GM23338 (cell line): Measurements from ENCODE around the gene ZNF282. TPM values are rescaled to one million over a fixed set of nuclear protein-coding genes. Genes with fewer than 3 reads are reported as not detected.

Source experiments
- ATAC-seq: fragments of 200-7000 bp; cut with Tn5 transposase; 3 replicates; pipeline ENCODE4 v1.9.1; 2020
- DNase-seq: peaks from one replicate; pipeline ENCODE4 v3.0.0-alpha.2; 2015; ENCODE audit warnings: low spot score
- H2AFZ ChIP-seq: fragments of 200-600 bp; sonication (generic); 2 replicates; pipeline ENCODE4 v1.8.0; 2016; ENCODE audit warnings: antibody characterized with exemption, mild to moderate bottlenecking, moderate library complexity
- H3F3A ChIP-seq: fragments of 200-600 bp; sonication (generic); replicated peaks from 2 replicates; pipeline ENCODE4 v1.8.0; 2017; ENCODE audit warnings: antibody characterized with exemption, mixed run types, low read depth
- H3K27ac ChIP-seq: fragments of 200-600 bp; sonication (generic); 2 replicates; pipeline ENCODE4 v1.6.1; 2016; ENCODE audit warnings: low read depth
- H3K27me3 ChIP-seq: fragments of 200-600 bp; sonication (generic); 2 replicates; pipeline ENCODE4 v1.8.0; 2016; ENCODE audit warnings: mild to moderate bottlenecking, mixed run types, moderate library complexity; ENCODE audit not compliant: insufficient read depth
- H3K36me3 ChIP-seq: fragments of 200-600 bp; sonication (generic); 2 replicates; pipeline ENCODE4 v1.8.0; 2016; ENCODE audit warnings: mild to moderate bottlenecking; ENCODE audit not compliant: insufficient read depth
- H3K4me1 ChIP-seq: fragments of 200-600 bp; sonication (generic); 2 replicates; pipeline ENCODE4 v1.8.0; 2016; ENCODE audit warnings: mild to moderate bottlenecking, moderate library complexity; ENCODE audit not compliant: insufficient read depth
- H3K4me2 ChIP-seq: fragments of 200-600 bp; sonication (generic); 2 replicates; pipeline ENCODE4 v1.7.1; 2017; ENCODE audit warnings: mixed run types
- H3K4me3 ChIP-seq: fragments of 200-600 bp; sonication (generic); 2 replicates; pipeline ENCODE4 v1.6.1; 2016; ENCODE audit warnings: mixed run types
- H3K79me2 ChIP-seq: fragments of 200-600 bp; sonication (generic); replicated peaks from 2 replicates; pipeline ENCODE4 v1.8.0; 2017; ENCODE audit warnings: mild to moderate bottlenecking; ENCODE audit not compliant: insufficient read depth
- H3K9me2 ChIP-seq: fragments of 200-600 bp; sonication (generic); 2 replicates; pipeline ENCODE4 v1.8.0; 2017; ENCODE audit not compliant: insufficient read depth
- H4K20me1 ChIP-seq: fragments of 200-600 bp; sonication (generic); replicated peaks from 2 replicates; pipeline ENCODE4 v1.8.0; 2017; ENCODE audit warnings: mild to moderate bottlenecking; ENCODE audit not compliant: insufficient read depth
- H3K27ac Mint-ChIP-seq: 2 replicates; pipeline ENCODE4 v1.8.0; 2020; ENCODE audit warnings: inconsistent platforms, mild to moderate bottlenecking, moderate library complexity, mixed read lengths
- H3K27me3 Mint-ChIP-seq: 3 replicates; pipeline ENCODE4 v1.8.0; 2022; ENCODE audit warnings: low read depth, mild to moderate bottlenecking, moderate library complexity, mixed read lengths, inconsistent platforms; ENCODE audit not compliant: insufficient read depth, poor library complexity
- H3K36me3 Mint-ChIP-seq: 3 replicates; pipeline ENCODE4 v1.8.0; 2021; ENCODE audit warnings: low read depth, mild to moderate bottlenecking, inconsistent platforms, moderate library complexity, mixed read lengths
- H3K4me1 Mint-ChIP-seq: 3 replicates; pipeline ENCODE4 v1.8.0; 2020; ENCODE audit warnings: mild to moderate bottlenecking, inconsistent platforms, mixed read lengths
- H3K4me3 Mint-ChIP-seq: 3 replicates; pipeline ENCODE4 v1.8.0; 2021; ENCODE audit warnings: moderate library complexity, mild to moderate bottlenecking, inconsistent platforms, mixed read lengths
- H3K9me3 Mint-ChIP-seq: 3 replicates; pipeline ENCODE4 v1.8.0; 2020; ENCODE audit warnings: moderate library complexity, mild to moderate bottlenecking, inconsistent platforms, mixed read lengths
- CREB1 ChIP-seq: fragments of 250-450 bp; sonication (Bioruptor Pico); IDR thresholded peaks from 2 replicates; pipeline ENCODE4 v1.5.0; 2020; ENCODE audit warnings: low read depth, mild to moderate bottlenecking, moderate library complexity
- EZH2phosphoT487 ChIP-seq: fragments of 200-600 bp; sonication (generic); IDR thresholded peaks from one replicate; pipeline ENCODE4 v1.8.1; 2018; ENCODE audit warnings: antibody characterized with exemption; ENCODE audit not compliant: unreplicated experiment
- JUNB ChIP-seq: IDR thresholded peaks from one replicate; pipeline ENCODE4 v1.6.1; 2016; ENCODE audit warnings: antibody characterized with exemption; ENCODE audit not compliant: unreplicated experiment
- NANOG ChIP-seq: IDR thresholded peaks from 2 replicates; pipeline ENCODE4 v1.6.1; 2016; ENCODE audit warnings: antibody characterized with exemption, borderline replicate concordance
- POLR2AphosphoS5 ChIP-seq: IDR thresholded peaks from 2 replicates; pipeline ENCODE4 v1.6.1; 2016; ENCODE audit warnings: antibody characterized with exemption, low read depth
- REST ChIP-seq: IDR thresholded peaks from one replicate; pipeline ENCODE4 v1.6.1; 2018; ENCODE audit warnings: antibody characterized with exemption; ENCODE audit not compliant: unreplicated experiment
- STAT1 ChIP-seq: IDR thresholded peaks from one replicate; pipeline ENCODE4 v1.6.1; 2016; ENCODE audit warnings: antibody characterized with exemption; ENCODE audit not compliant: unreplicated experiment
- ZNF114 ChIP-seq: fragments of 250-450 bp; sonication (Bioruptor Pico); IDR thresholded peaks from 2 replicates; pipeline ENCODE4 v1.5.0; 2020; ENCODE audit warnings: mild to moderate bottlenecking, moderate library complexity
- ZNF331 ChIP-seq: fragments of 250-450 bp; sonication (Bioruptor Pico); IDR thresholded peaks from 2 replicates; pipeline ENCODE4 v1.5.0; 2020; ENCODE audit warnings: low read depth, mild to moderate bottlenecking, moderate library complexity
- polyA plus RNA-seq: library from polyadenylated mRNA; unstranded; fragments of >200 nt; fragmentation: Nextera tagmentation; extraction: Ambion mirVana; gene quantifications from 2 replicates; pipeline ENCODE4 v1.2.1, GENCODE V29; 2016
- total RNA-seq: library from RNA; depleted of rRNA; stranded (reverse); fragments of >200 nt; shearing (Covaris generic); gene quantifications from 2 replicates; pipeline ENCODE4 v1.2.3, GENCODE V29; 2014
- TF ChIP-seq, protein P1 (sequence below): IDR thresholded peaks from 2 replicates; pipeline ENCODE4 v1.6.1; 2016; ENCODE audit warnings: antibody characterized with exemption

ZNF282 gene
- total and polyA plus RNA-seq, 2 experiments from 2014 or later, result 7.2 to 36.3 TPM

- DNase-seq, result no peak
- no peak for ATAC-seq
- H3K36me3 Mint-ChIP-seq, result peaks cover 88% of the 10 kb centered on the region
These were observed 16.1 kb upstream of the ZNF282 start for GRCh38 chr7:149179241-149179640.

GRCh38 chr7:149180722-149181449 is 14.5 kb upstream of the ZNF282 start:
- Mint-ChIP-seq H3K36me3 (peaks cover 71% of the 10 kb centered on the region), H3K27ac (no peak overlapping the region), H3K9me3 (no peaks in the 10 kb centered on the region), H3K27me3 (peaks cover 4% of the 10 kb centered on the region), H3K4me1 (no peaks in the 10 kb centered on the region), H3K4me3 (no peak overlapping the region)
- DNase-seq (no peak), ATAC-seq (no peak)
- no peaks in the 10 kb centered on the region for H3K27me3 ChIP-seq
- H4K20me1 ChIP-seq, result peaks cover 43% of the 10 kb centered on the region
- H2AFZ ChIP-seq, result no peak overlapping the region
- H3K4me1 ChIP-seq, result no peaks in the 10 kb centered on the region
- no peak overlapping the region for H3K4me2 ChIP-seq
- peak overlapping the region; percentile 72 for H3K27ac ChIP-seq
- H3K79me2 ChIP-seq, result 0 out of 2 replicates have a peak, but pooled peaks cover 4% of the 10 kb centered on the region
- H3K4me3 ChIP-seq, result no peak overlapping the region
- peaks cover 63% of the 10 kb centered on the region for H3K36me3 ChIP-seq
- no peak for TF ChIP-seq STAT1
- TF ChIP-seq, protein P1, sequence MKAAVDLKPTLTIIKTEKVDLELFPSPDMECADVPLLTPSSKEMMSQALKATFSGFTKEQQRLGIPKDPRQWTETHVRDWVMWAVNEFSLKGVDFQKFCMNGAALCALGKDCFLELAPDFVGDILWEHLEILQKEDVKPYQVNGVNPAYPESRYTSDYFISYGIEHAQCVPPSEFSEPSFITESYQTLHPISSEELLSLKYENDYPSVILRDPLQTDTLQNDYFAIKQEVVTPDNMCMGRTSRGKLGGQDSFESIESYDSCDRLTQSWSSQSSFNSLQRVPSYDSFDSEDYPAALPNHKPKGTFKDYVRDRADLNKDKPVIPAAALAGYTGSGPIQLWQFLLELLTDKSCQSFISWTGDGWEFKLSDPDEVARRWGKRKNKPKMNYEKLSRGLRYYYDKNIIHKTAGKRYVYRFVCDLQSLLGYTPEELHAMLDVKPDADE, result no peak
- no peak for TF ChIP-seq CREB1
- TF ChIP-seq ZNF114 (CRISPR knock-in tag), result no peak
- TF ChIP-seq POLR2AphosphoS5, result no peak
- TF ChIP-seq EZH2phosphoT487, result no peak
- no peak for TF ChIP-seq ZNF331
- no peaks in the 10 kb centered on the region for H3K9me2 ChIP-seq
- H3F3A ChIP-seq, result peaks cover 65% of the 10 kb centered on the region

More at GRCh38 chr7:149179241-149179640, 16.1 kb upstream of the ZNF282 start:
- no peaks in the 10 kb centered on the region for H3K27me3 ChIP-seq
- Mint-ChIP-seq H3K4me1 (no peaks in the 10 kb centered on the region), H3K9me3 (no peaks in the 10 kb centered on the region), H3K27me3 (no peaks in the 10 kb centered on the region), H3K27ac (no peak overlapping the region), H3K4me3 (no peak overlapping the region)
- no peaks in the 10 kb centered on the region for H3K9me2 ChIP-seq
- H3K4me3 ChIP-seq, result no peak overlapping the region
- peaks cover 18% of the 10 kb centered on the region for H3K79me2 ChIP-seq
- H3K36me3 ChIP-seq, result peaks cover 79% of the 10 kb centered on the region
- H4K20me1 ChIP-seq, result peaks cover 57% of the 10 kb centered on the region
- H3K27ac ChIP-seq, result no peak overlapping the region
- no peaks in the 10 kb centered on the region for H3K4me1 ChIP-seq
- peaks cover 72% of the 10 kb centered on the region for H3F3A ChIP-seq
- TF ChIP-seq NANOG, result no peak
- H3K4me2 ChIP-seq, result no peak overlapping the region
- H2AFZ ChIP-seq, result no peak overlapping the region

DNA sequence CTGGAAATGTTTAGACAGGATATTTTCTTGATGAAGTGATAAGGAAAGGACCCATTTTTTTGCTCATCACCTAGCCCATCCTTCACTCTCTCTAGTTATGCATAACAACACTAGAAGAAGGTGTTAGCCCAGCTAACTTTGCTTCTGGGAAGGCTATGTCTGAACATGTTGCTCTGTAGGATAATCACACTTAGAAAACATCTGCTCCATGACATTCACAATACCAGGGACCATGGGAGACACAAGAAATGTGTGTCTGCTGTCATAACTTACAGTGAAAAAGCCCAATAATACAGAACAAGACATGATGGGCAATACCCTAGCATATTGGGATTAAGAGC is 13.9 kb upstream of the ZNF282 start:
- H3K4me1 ChIP-seq, result no peaks in the 10 kb centered on the region
- H3K4me2 ChIP-seq, result no peak overlapping the region
- peaks cover 57% of the 10 kb centered on the region for H3K36me3 ChIP-seq
- Mint-ChIP-seq H3K9me3 (no peaks in the 10 kb centered on the region), H3K36me3 (peaks cover 66% of the 10 kb centered on the region), H3K4me3 (no peak overlapping the region), H3K4me1 (no peaks in the 10 kb centered on the region), H3K27me3 (peaks cover 4% of the 10 kb centered on the region), H3K27ac (no peak overlapping the region)
- peaks cover 59% of the 10 kb centered on the region for H3F3A ChIP-seq
- H3K27ac ChIP-seq, result peak overlapping the region; percentile 72; the same call in 1 of the 2 replicates
- DNase-seq (no peak), ATAC-seq (no peak)
- no peaks in the 10 kb centered on the region for H3K9me2 ChIP-seq
- H4K20me1 ChIP-seq, result peaks cover 38% of the 10 kb centered on the region
- no peak overlapping the region for H3K4me3 ChIP-seq
- H3K27me3 ChIP-seq, result no peaks in the 10 kb centered on the region
- H2AFZ ChIP-seq, result no peak overlapping the region
- 0 out of 2 replicates have a peak, but pooled peaks cover 3% of the 10 kb centered on the region for H3K79me2 ChIP-seq
- TF ChIP-seq ZNF331, result no peak
- no peak for TF ChIP-seq EZH2phosphoT487
- TF ChIP-seq ZNF114 (CRISPR knock-in tag), result no peak
- TF ChIP-seq NANOG, result no peak
- TF ChIP-seq JUNB, result no peak
- no peak for TF ChIP-seq REST
- no peak for TF ChIP-seq CREB1
